BLaER1 treated with 17β-estradiol and CSF1 and Interleukin-3, amounts not matched to agents 10 nM and 100 nM (cell line): Measurements from ENCODE around the gene BANP.

Experiments
- H3K27ac ChIP-seq, 11 experiments: shearing (Covaris generic); formaldehyde crosslinking; 2 replicates each; pipeline ENCODE4 v1.8.1; 2022
- H3K27me3 ChIP-seq, 11 experiments: shearing (Covaris generic); formaldehyde crosslinking; 2 replicates each; pipeline ENCODE4 v1.8.1; 2022
- H3K36me3 ChIP-seq, 11 experiments: shearing (Covaris generic); formaldehyde crosslinking; 2 replicates each; pipeline ENCODE4 v1.8.1; 2022
- H3K4me1 ChIP-seq, 10 experiments: shearing (Covaris generic); formaldehyde crosslinking; 2 replicates each; pipeline ENCODE4 v1.8.1; 2022
- H3K4me2 ChIP-seq, 11 experiments: shearing (Covaris generic); formaldehyde crosslinking; 2 replicates each; pipeline ENCODE4 v1.8.1; 2022
- H3K4me3 ChIP-seq, 10 experiments: shearing (Covaris generic); formaldehyde crosslinking; 2 replicates each; pipeline ENCODE4 v1.8.1; 2022
- H3K9ac ChIP-seq, 11 experiments: shearing (Covaris generic); formaldehyde crosslinking; 2 replicates each; pipeline ENCODE4 v1.8.1; 2022
- H3K9me3 ChIP-seq, 11 experiments: shearing (Covaris generic); formaldehyde crosslinking; replicated peaks in 1 of 11; 2 replicates each; pipeline ENCODE4 v1.8.1; 2022
- H4K20me1 ChIP-seq, 11 experiments: shearing (Covaris generic); formaldehyde crosslinking; 2 replicates each; pipeline ENCODE4 v1.8.1; 2022
- Cebpa-rat ChIP-seq, 11 experiments: shearing (Covaris generic); IDR thresholded peaks; 2 replicates each; pipeline ENCODE4 v1.8.1; 2022

Gene BANP

DNA sequence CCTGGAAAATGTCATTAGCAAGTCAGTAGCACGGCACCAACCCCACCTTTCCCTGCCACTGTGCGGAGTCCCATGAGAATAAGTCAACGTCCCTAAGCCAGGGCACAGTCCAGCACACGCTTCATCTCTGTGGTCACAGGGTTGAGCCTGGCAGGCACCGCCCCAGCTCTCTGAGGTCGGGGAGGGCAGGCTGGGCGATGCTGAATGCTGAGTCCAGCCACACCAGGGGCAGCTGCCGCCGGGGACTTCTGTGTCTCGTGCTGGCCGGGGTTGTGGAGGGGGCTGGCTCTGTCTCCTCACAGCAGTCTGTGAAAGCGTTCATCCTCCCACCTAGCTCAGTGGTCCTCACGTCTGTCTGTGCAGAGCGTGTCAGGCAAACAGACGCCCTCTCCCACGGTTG is 53.2 kb downstream of the BANP start:
- no peaks in the 10 kb centered on the region for H3K9me3 ChIP-seq
- no peak overlapping the region for H3K4me3 ChIP-seq
- H3K27ac ChIP-seq: peak overlapping the region in 5 of 11 experiments; percentile 25 to 66 (median 44); a peak in 8 of 22 replicates
- peaks cover 48 to 73% (median 59%) of the 10 kb centered on the region in 11 experiments for H3K36me3 ChIP-seq
- H3K27me3 ChIP-seq: no peaks in the 10 kb centered on the region
- H3K9ac ChIP-seq: peak overlapping the region in 1 of 11 experiments; percentile 17; a peak in 1 of 22 replicates
- peaks cover 3 to 41% (median 31%) of the 10 kb centered on the region in 11 experiments; a peak in 17 of 22 replicates for H4K20me1 ChIP-seq
- peak overlapping the region in 4 of 11 experiments; percentile 41 to 73 (median 64); a peak in 5 of 22 replicates for H3K4me2 ChIP-seq
- no peak for TF ChIP-seq Cebpa-rat (IDR thresholded peaks at IDR 0.05)
- H3K4me1 ChIP-seq: peaks cover 0 to 35% (median 20%) of the 10 kb centered on the region in 10 experiments; a peak in 14 of 20 replicates

- Histone ChIP-seq H3K9ac (peak overlapping the region in 1 of 11 experiments; percentile 17; a peak in 1 of 22 replicates), H3K4me2 (peak overlapping the region in 6 of 11 experiments; percentile 26 to 73 (median 51); a peak in 10 of 22 replicates), H3K4me1 (peaks cover 0 to 40% (median 20%) of the 10 kb centered on the region in 10 experiments; a peak in 14 of 20 replicates), H3K9me3 (no peaks in the 10 kb centered on the region), H3K27ac (peak overlapping the region in 8 of 11 experiments; percentile 10 to 66 (median 42); a peak in 11 of 22 replicates), H4K20me1 (peaks cover 3 to 45% (median 31%) of the 10 kb centered on the region in 11 experiments; a peak in 17 of 22 replicates), H3K27me3 (no peaks in the 10 kb centered on the region), H3K36me3 (peaks cover 56 to 81% (median 67%) of the 10 kb centered on the region in 11 experiments), H3K4me3 (no peak overlapping the region)
- TF ChIP-seq Cebpa-rat (IDR thresholded peaks at IDR 0.05): no peak
Measured at GRCh38 chr16:88005181-88005581, 53.9 kb downstream of the BANP start.

DNA sequence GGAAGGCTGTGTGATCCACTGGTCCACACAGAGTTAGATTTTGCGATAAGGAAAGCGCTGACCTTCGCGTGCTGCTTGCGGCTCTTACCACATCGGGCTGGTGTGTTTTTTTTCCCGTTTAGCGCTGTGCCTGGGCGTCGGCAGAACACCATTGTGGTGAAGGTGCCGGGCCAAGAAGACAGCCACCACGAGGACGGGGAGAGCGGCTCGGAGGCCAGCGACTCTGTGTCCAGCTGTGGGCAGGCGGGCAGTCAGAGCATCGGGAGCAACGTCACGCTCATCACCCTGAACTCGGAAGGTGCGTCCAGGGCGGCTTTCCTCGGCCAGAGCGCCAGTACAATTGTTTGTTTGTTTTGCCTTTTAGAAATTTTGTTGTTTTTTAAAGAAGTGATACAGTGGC is 54.7 kb downstream of the BANP start:
- no peak for TF ChIP-seq Cebpa-rat (IDR thresholded peaks at IDR 0.05)
- Histone ChIP-seq H3K9me3 (no peaks in the 10 kb centered on the region), H3K4me1 (peaks cover 0 to 40% (median 20%) of the 10 kb centered on the region in 10 experiments; a peak in 14 of 20 replicates), H4K20me1 (peaks cover 3 to 50% (median 31%) of the 10 kb centered on the region in 11 experiments; a peak in 17 of 22 replicates), H3K36me3 (peaks cover 64 to 89% (median 75%) of the 10 kb centered on the region in 11 experiments), H3K9ac (no peak overlapping the region), H3K4me2 (peak overlapping the region in 3 of 11 experiments; percentile 41 to 67 (median 61); a peak in 5 of 22 replicates), H3K27ac (peak overlapping the region in 7 of 11 experiments; percentile 10 to 66 (median 41); a peak in 6 of 22 replicates), H3K27me3 (no peaks in the 10 kb centered on the region), H3K4me3 (no peak overlapping the region)

DNA sequence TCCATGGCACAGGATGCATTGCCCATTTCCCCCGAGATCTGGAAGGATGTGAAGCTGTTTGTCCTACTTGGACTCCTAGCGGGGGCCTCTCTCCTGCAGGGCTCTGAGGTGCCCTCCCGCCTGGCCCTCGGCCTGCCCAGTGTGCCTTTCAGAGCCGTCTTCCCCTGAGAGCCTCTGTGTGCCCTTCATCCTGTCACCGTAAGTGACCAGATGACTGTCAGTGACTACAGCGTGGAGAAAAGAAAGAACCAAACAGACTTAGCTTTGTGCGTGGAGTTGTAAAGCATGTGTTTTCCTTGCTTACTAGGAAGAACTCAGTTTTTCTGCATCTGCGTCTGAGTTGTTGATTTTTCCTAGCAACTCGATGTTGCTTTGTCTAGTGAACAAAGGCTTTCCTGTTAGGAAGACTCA is 56.1 kb downstream of the BANP start:
- Histone ChIP-seq H3K4me1 (peaks cover 0 to 40% (median 20%) of the 10 kb centered on the region in 10 experiments; a peak in 14 of 20 replicates), H4K20me1 (peaks cover 3 to 45% (median 28%) of the 10 kb centered on the region in 11 experiments; a peak in 17 of 22 replicates), H3K27me3 (no peaks in the 10 kb centered on the region), H3K4me2 (no peak overlapping the region), H3K9me3 (no peaks in the 10 kb centered on the region), H3K27ac (no peak overlapping the region), H3K9ac (no peak overlapping the region), H3K36me3 (peaks cover 66 to 90% (median 79%) of the 10 kb centered on the region in 11 experiments), H3K4me3 (no peak overlapping the region)
- TF ChIP-seq Cebpa-rat (IDR thresholded peaks at IDR 0.05): no peak

DNA sequence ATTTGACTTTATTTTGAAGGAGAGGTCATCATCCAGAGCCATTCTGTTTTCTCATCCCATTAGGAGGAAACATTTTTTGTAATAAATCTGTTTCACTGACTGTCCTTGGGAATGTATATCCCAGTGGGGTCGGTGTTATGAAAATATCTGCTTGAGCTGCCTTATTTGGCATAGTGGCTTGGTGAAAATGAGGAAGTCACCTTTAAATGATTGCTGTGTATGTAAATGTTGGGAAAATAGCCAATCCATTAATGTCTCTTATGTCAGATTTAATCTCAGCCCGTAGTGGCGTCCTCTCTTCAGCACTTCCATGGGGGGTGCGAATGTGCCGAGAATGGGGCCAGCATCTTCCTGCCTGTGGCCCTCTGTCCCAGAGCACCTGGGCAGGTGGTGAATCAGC is 57.6 kb downstream of the BANP start:
- Histone ChIP-seq H3K27ac (no peak overlapping the region), H4K20me1 (peaks cover 0 to 30% (median 14%) of the 10 kb centered on the region in 11 experiments; a peak in 13 of 22 replicates), H3K27me3 (no peaks in the 10 kb centered on the region), H3K9ac (no peak overlapping the region), H3K36me3 (peaks cover 59 to 87% (median 78%) of the 10 kb centered on the region in 11 experiments), H3K4me1 (peaks cover 9 to 46% (median 26%) of the 10 kb centered on the region in 10 experiments; a peak in 19 of 20 replicates), H3K4me2 (peak overlapping the region in 6 of 11 experiments; percentile 21 to 56 (median 46); a peak in 8 of 22 replicates), H3K4me3 (no peak overlapping the region), H3K9me3 (no peaks in the 10 kb centered on the region)
- no peak for TF ChIP-seq Cebpa-rat (IDR thresholded peaks at IDR 0.05)

GRCh38 chr16:88009563-88010342 is 58.5 kb downstream of the BANP start:
- no peak for TF ChIP-seq Cebpa-rat (IDR thresholded peaks at IDR 0.05)
- no peaks in the 10 kb centered on the region for H3K9me3 ChIP-seq
- H3K9ac ChIP-seq: no peak overlapping the region
- peak overlapping the region in 2 of 11 experiments; percentile 41 to 50; a peak in 1 of 22 replicates for H3K4me2 ChIP-seq
- peaks cover 51 to 88% (median 73%) of the 10 kb centered on the region in 11 experiments for H3K36me3 ChIP-seq
- no peak overlapping the region for H3K4me3 ChIP-seq
- H3K27me3 ChIP-seq: no peaks in the 10 kb centered on the region
- H4K20me1 ChIP-seq: peaks cover 0 to 25% (median 9%) of the 10 kb centered on the region in 11 experiments; a peak in 11 of 22 replicates
- H3K4me1 ChIP-seq: peaks cover 9 to 41% (median 28%) of the 10 kb centered on the region in 10 experiments; a peak in 19 of 20 replicates
- 0 out of 22 replicates have a peak overlapping the region, but pooled peaks of 1 of the 11 experiments have one; percentile 4 for H3K27ac ChIP-seq

DNA sequence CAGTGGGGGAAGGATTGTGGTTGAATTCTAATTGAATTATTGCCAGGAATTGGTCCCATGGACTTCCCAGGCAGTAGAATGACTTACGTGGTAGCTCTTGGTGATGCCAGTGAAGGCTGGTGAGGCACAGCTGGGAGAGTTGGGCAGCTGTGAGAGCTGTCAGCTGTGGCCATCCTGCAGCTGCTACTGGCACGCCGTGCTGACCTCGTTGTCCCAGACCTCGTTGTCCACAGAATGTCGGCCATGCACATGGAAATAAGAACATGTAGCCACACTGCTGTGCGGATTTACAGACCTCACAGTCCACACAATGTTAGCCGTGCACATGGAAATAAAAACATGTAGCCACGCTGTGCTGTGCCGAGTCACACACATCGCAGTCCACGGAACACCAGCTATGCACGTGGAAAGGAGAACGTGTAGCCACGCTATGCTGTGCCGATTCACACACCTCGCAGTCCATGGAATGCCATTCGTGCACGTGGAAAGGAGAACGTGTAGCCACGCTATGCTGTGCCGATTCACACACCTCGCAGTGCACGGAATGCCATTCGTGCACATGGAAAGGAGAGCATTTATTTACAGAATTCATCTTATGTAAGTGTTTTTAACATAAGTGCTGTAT is 59.2 kb downstream of the BANP start:
- Histone ChIP-seq H4K20me1 (peaks cover 0 to 21% (median 2%) of the 10 kb centered on the region in 11 experiments; a peak in 9 of 22 replicates), H3K27ac (no peak overlapping the region), H3K4me2 (no peak overlapping the region), H3K4me3 (no peak overlapping the region), H3K9ac (no peak overlapping the region), H3K36me3 (peaks cover 49 to 89% (median 70%) of the 10 kb centered on the region in 11 experiments), H3K27me3 (no peaks in the 10 kb centered on the region), H3K4me1 (peaks cover 9 to 34% (median 21%) of the 10 kb centered on the region in 10 experiments; a peak in 19 of 20 replicates), H3K9me3 (no peaks in the 10 kb centered on the region)
- TF ChIP-seq Cebpa-rat (IDR thresholded peaks at IDR 0.05): no peak

DNA sequence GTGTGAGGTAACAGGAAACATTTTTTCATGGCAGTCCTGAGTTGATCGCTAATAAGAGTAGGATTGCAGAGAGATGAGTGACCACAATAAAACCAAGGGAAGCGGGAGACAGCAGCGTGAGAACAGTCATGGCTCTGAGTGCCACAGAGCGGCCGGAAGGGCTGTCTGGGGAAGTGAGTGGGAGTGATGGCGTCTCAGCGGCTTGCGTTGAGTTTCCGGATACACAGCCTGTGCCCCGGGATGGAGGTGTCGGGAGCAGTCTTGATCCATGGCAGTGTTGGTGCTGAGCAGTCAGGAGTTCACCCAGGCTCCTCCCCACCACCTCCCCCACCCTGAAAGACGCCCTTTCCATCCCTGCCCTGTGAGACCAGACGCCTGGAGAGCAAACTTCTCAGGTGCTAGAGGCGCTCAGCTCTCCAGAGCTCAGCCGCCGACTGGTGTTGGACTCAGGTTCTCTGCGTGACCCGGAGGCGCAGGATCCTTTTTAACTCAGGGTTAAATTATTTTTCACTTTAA is 59.8 kb downstream of the BANP start:
- Histone ChIP-seq H3K4me1 (peaks cover 9 to 28% (median 18%) of the 10 kb centered on the region in 10 experiments; a peak in 19 of 20 replicates), H3K27ac (no peak overlapping the region), H3K9me3 (no peaks in the 10 kb centered on the region), H3K4me3 (no peak overlapping the region), H3K27me3 (no peaks in the 10 kb centered on the region), H3K36me3 (peaks cover 44 to 88% (median 64%) of the 10 kb centered on the region in 11 experiments), H3K9ac (no peak overlapping the region), H4K20me1 (peaks cover 0 to 21% (median 0%) of the 10 kb centered on the region in 11 experiments; a peak in 8 of 22 replicates), H3K4me2 (no peak overlapping the region)
- TF ChIP-seq Cebpa-rat (IDR thresholded peaks at IDR 0.05): no peak
